Left lobe of liver (tissue), 2 donors: Measurements from ENCODE around the gene PI4KA. TPM values are rescaled to one million over a fixed set of nuclear protein-coding genes. Genes with fewer than 3 reads are reported as not detected.
"Not testable (repeated sequence)": the region's sequence is repeated elsewhere in the genome, so short reads cannot be mapped to it uniquely, and the experiment has no call there.

ENCODE experiments used
- ATAC-seq: fragments of 200-7000 bp; cut with Tn5 transposase; one replicate; pipeline ENCODE4 v1.9.1; 2020; ENCODE audit warnings: mild to moderate bottlenecking, moderate library complexity
- DNase-seq: peaks from one replicate; pipeline ENCODE4 v3.0.0-alpha.2; 2020; ENCODE audit warnings: low spot score
- total RNA-seq: library from RNA; stranded (reverse); gene quantifications from one replicate; pipeline ENCODE4 v1.2.1, GENCODE V29; 2021
- donor health status: DM: no; HTN: no; CAD: no; lungs with moderate emphysema.
- donor health status: DM: no; HTN: yes; CAD: no.

PI4KA gene
- total RNA-seq, 1 donor from 2014 or later: 40.4 TPM

GRCh38 chr22:20732431-20732830 is 126.2 kb downstream of the PI4KA start:
- ATAC-seq, DNase-seq: not testable (repeated sequence)

- DNase-seq (no peak), ATAC-seq (peak; percentile 11)
Measured at GRCh38 chr22:20729194-20729593, 129.4 kb downstream of the PI4KA start.

- DNase-seq: no peak
Measured at GRCh38 chr22:20728523-20729190, 130.0 kb downstream of the PI4KA start.

GRCh38 chr22:20727118-20728015 is 131.2 kb downstream of the PI4KA start:
- DNase-seq (no peak), ATAC-seq (no peak)

More at GRCh38 chr22:20728523-20729190, 130.0 kb downstream of the PI4KA start:
- no peak for ATAC-seq

GRCh38 chr22:20725987-20726558 is 132.5 kb downstream of the PI4KA start:
- no peak for DNase-seq
- no peak for ATAC-seq

- ATAC-seq (no peak), DNase-seq (no peak)
Measured at GRCh38 chr22:20724676-20725454, 133.7 kb downstream of the PI4KA start.

GRCh38 chr22:20721409-20722218 is 137.0 kb downstream of the PI4KA start:
- no peak for DNase-seq
- ATAC-seq: no peak

- ATAC-seq (no peak), DNase-seq (no peak)
Measured at GRCh38 chr22:20720692-20721408, 137.8 kb downstream of the PI4KA start.

- DNase-seq, ATAC-seq: not testable (repeated sequence)
Measured at GRCh38 chr22:20718727-20719126, 139.9 kb downstream of the PI4KA start.

- not testable (repeated sequence) for DNase-seq, ATAC-seq
Measured at GRCh38 chr22:20717981-20718380, 140.6 kb downstream of the PI4KA start.

- not testable (repeated sequence) for DNase-seq, ATAC-seq
Measured at GRCh38 chr22:20717213-20717866, 141.3 kb downstream of the PI4KA start.

- not testable (repeated sequence) for DNase-seq
Measured at GRCh38 chr22:20713116-20713515, 145.5 kb downstream of the PI4KA start.

GRCh38 chr22:20709966-20710365 is 148.6 kb downstream of the PI4KA start:
- DNase-seq, ATAC-seq: not testable (repeated sequence)

More at GRCh38 chr22:20713116-20713515, 145.5 kb downstream of the PI4KA start:
- not testable (repeated sequence) for ATAC-seq

GRCh38 chr22:20707549-20708118 is 151.0 kb downstream of the PI4KA start:
- peak; percentile 62 for DNase-seq
- ATAC-seq: peak; percentile 14

GRCh38 chr22:20703816-20704609 is 154.6 kb downstream of the PI4KA start:
- DNase-seq (peak; percentile 55), ATAC-seq (peak; percentile 8)

GRCh38 chr22:20703414-20703806 is 155.2 kb downstream of the PI4KA start:
- peak; percentile 57 for ATAC-seq
- DNase-seq: peak; percentile 74
